ENCODE results near the gene ZNF497.

Gene ZNF497

DNA sequence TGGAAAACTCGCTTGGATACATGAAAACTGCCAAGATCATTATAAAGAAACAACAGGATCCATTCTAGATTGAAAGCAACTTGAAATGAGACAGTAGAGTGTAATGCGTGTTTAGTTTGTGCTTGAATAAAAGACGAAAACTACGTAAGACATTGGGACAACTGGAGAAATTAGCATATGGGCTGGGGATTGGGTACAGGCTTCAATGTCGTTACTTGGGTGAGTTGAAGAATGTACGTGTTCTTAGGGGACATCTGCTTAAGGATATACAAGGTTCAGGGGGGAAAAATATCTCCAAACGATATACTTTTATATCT lies 57.8 kb downstream of the ZNF497 start:
- no peak for DNase-seq
